T-helper 1 cell treated with Interleukin-12 subunit alpha and Interleukin-12 subunit beta and Interleukin-4 antibody, amounts not matched to agents 30 ng/mL and 1 ng/mL, for 36 hours (primary cell): ENCODE results near the gene ANKRD30B. TPM values are rescaled to one million over a fixed set of nuclear protein-coding genes. Genes with fewer than 3 reads are reported as not detected.
"Not testable (repeated sequence)": the region's sequence is repeated elsewhere in the genome, so short reads cannot be mapped to it uniquely, and the experiment has no call there.

Experiments used
- intact Hi-C: fragments of 100-400 bp; cut with micrococcal nuclease; formaldehyde crosslinking; loops from one replicate; pipeline ENCODE4 v1.15.1; 2024
- total RNA-seq: library from RNA; stranded (reverse); gene quantifications from 2 replicates; pipeline ENCODE4 v1.2.3, GENCODE V29; 2022

Gene ANKRD30B
- not detected in 2 replicates for total RNA-seq

GRCh38 chr18:14747513-14748474 lies at the start of gene ANKRD30B:
TSS of gene ANKRD30B (plus strand) at chr18:14748172. CDS start at chr18:14748420, 248 bp downstream.
- intact Hi-C loops, result no loop called here

- intact Hi-C loops, result not testable (repeated sequence)
Measured at GRCh38 chr18:14701286-14702040, 46.5 kb upstream of the ANKRD30B start.

- intact Hi-C loops, result not testable (repeated sequence)
Measured at GRCh38 chr18:14709761-14710160, 38.2 kb upstream of the ANKRD30B start.

GRCh38 chr18:14721569-14721968 lies 26.4 kb upstream of the ANKRD30B start:
- intact Hi-C loops, result not testable (repeated sequence)

- intact Hi-C loops, result not testable (repeated sequence)
Measured at GRCh38 chr18:14739056-14739455, 8.9 kb upstream of the ANKRD30B start.

- intact Hi-C loops, result no loop called here
Measured at GRCh38 chr18:14746897-14747296, 1.1 kb upstream of the ANKRD30B start.

- intact Hi-C loops, result no loop called here
Measured at GRCh38 chr18:14748496-14748895, 524 bp downstream of the ANKRD30B start.

GRCh38 chr18:14763566-14763965 lies 15.6 kb downstream of the ANKRD30B start:
- intact Hi-C loops, result not testable (repeated sequence)

- intact Hi-C loops, result no loop called here
Measured at GRCh38 chr18:14767474-14767873, 19.5 kb downstream of the ANKRD30B start.

GRCh38 chr18:14768241-14768640 lies 20.3 kb downstream of the ANKRD30B start:
- intact Hi-C loops, result no loop called here

- intact Hi-C loops, result no loop called here
Measured at GRCh38 chr18:14769381-14769780, 21.4 kb downstream of the ANKRD30B start.

GRCh38 chr18:14776801-14777200 lies 28.8 kb downstream of the ANKRD30B start:
- intact Hi-C loops, result no loop called here

- intact Hi-C loops, result no loop called here
Measured at GRCh38 chr18:14781671-14782070, 33.7 kb downstream of the ANKRD30B start.

- intact Hi-C loops, result no loop called here
Measured at GRCh38 chr18:14784133-14784532, 36.2 kb downstream of the ANKRD30B start.

GRCh38 chr18:14796876-14797275 lies 48.9 kb downstream of the ANKRD30B start:
- intact Hi-C loops, result not testable (repeated sequence)

- intact Hi-C loops, result not testable (repeated sequence)
Measured at GRCh38 chr18:14797969-14798764, 50.2 kb downstream of the ANKRD30B start.

GRCh38 chr18:14811081-14811480 lies 63.1 kb downstream of the ANKRD30B start:
- intact Hi-C loops, result not testable (repeated sequence)

- intact Hi-C loops, result not testable (repeated sequence)
Measured at GRCh38 chr18:14826972-14827632, 79.1 kb downstream of the ANKRD30B start.

- intact Hi-C loops, result not testable (repeated sequence)
Measured at GRCh38 chr18:14841607-14842006, 93.6 kb downstream of the ANKRD30B start.

- intact Hi-C loops, result not testable (repeated sequence)
Measured at GRCh38 chr18:14851533-14851932, 103.6 kb downstream of the ANKRD30B start.

GRCh38 chr18:14855634-14856033 lies 107.7 kb downstream of the ANKRD30B start:
- intact Hi-C loops, result not testable (repeated sequence)
